Large intestine (tissue), 3 donors: ENCODE data around the gene TEDC1. TPM values are rescaled to one million over a fixed set of nuclear protein-coding genes. Genes with fewer than 3 reads are reported as not detected.

ENCODE experiments used
- DNase-seq, 2 donors: peaks; one replicate each; pipeline versions ENCODE4 v3.0.0 to v3.0.0-alpha.2; 2013
- H3K27ac ChIP-seq: one replicate; pipeline ENCODE4 v1.5.1; 2013; ENCODE audit warnings: low read length
- H3K27me3 ChIP-seq: 2 replicates; pipeline ENCODE4 v1.6.1; 2013; ENCODE audit warnings: low read length; ENCODE audit not compliant: control insufficient read depth, insufficient read depth
- H3K36me3 ChIP-seq: 2 replicates; pipeline ENCODE4 v1.6.1; 2013; ENCODE audit warnings: low read length; ENCODE audit not compliant: control insufficient read depth, insufficient read depth
- H3K4me1 ChIP-seq: one replicate; pipeline ENCODE4 v1.6.1; 2013; ENCODE audit warnings: low read length; ENCODE audit not compliant: control insufficient read depth, insufficient read depth
- H3K4me3 ChIP-seq: one replicate; pipeline ENCODE4 v1.5.1; 2013; ENCODE audit warnings: low read length
- H3K9me3 ChIP-seq: one replicate; pipeline ENCODE4 v1.6.1; 2013; ENCODE audit warnings: mild to moderate bottlenecking, low read depth, low read length, moderate library complexity; ENCODE audit not compliant: control insufficient read depth
- WGBS: methylation state at CpG from one replicate; pipeline ENCODE4 v1.1.5; 2013; ENCODE audit warnings: low lambda C conversion rate; ENCODE audit not compliant: insufficient coverage; 5-methylcytosine and 5-hydroxymethylcytosine counted together
- polyA plus RNA-seq: library from polyadenylated mRNA; unstranded; fragments of 120-200 nt; gene quantifications from one replicate; pipeline ENCODE4 v1.2.1, GENCODE V29; 2013

Gene TEDC1
- polyA plus RNA-seq, 1 donor, result 8.7 TPM

GRCh38 chr14:105480807-105481801 lies 9.9 kb upstream of the TEDC1 start:
- H3K4me3 ChIP-seq, result peak overlapping the region; percentile 41
- peaks cover 4% of the 10 kb centered on the region for H3K9me3 ChIP-seq
- peak; percentile 87 to 90 for DNase-seq
- peak overlapping the region; percentile 93 for H3K27ac ChIP-seq
- no peaks in the 10 kb centered on the region for H3K36me3 ChIP-seq
- no CpG with 5 or more reads among the region's 35 CpGs for WGBS
- H3K4me1 ChIP-seq, result peaks cover 71% of the 10 kb centered on the region
- peaks cover 52% of the 10 kb centered on the region for H3K27me3 ChIP-seq

GRCh38 chr14:105481886-105482457 lies 9.1 kb upstream of the TEDC1 start:
- peaks cover 9% of the 10 kb centered on the region for H3K9me3 ChIP-seq
- peak overlapping the region; percentile 11 for H3K4me3 ChIP-seq
- peak; percentile 97 to 98 for DNase-seq
- H3K27me3 ChIP-seq, result peaks cover 52% of the 10 kb centered on the region
- no peaks in the 10 kb centered on the region for H3K36me3 ChIP-seq
- WGBS, result no CpG with 5 or more reads among the region's 18 CpGs
- peaks cover 72% of the 10 kb centered on the region for H3K4me1 ChIP-seq
- H3K27ac ChIP-seq, result peak overlapping the region; percentile 93

- Histone ChIP-seq H3K27me3 (peaks cover 52% of the 10 kb centered on the region), H3K36me3 (no peaks in the 10 kb centered on the region), H3K4me3 (no peak overlapping the region), H3K27ac (peak overlapping the region; percentile 93), H3K9me3 (peaks cover 9% of the 10 kb centered on the region), H3K4me1 (peaks cover 71% of the 10 kb centered on the region)
- DNase-seq, result no peak
- WGBS, result no CpG with 5 or more reads among the region's 18 CpGs
These were observed 8.4 kb upstream of the TEDC1 start for GRCh38 chr14:105482486-105483110.

GRCh38 chr14:105483300-105484068 lies 7.6 kb upstream of the TEDC1 start:
- Histone ChIP-seq H3K27ac (peak overlapping the region; percentile 93), H3K4me3 (no peak overlapping the region)
- WGBS, result no CpG with 5 or more reads among the region's 18 CpGs

GRCh38 chr14:105484069-105484996 lies 6.7 kb upstream of the TEDC1 start:
- H3K27me3 ChIP-seq, result peaks cover 43% of the 10 kb centered on the region
- H3K4me1 ChIP-seq, result peaks cover 84% of the 10 kb centered on the region
- H3K9me3 ChIP-seq, result peaks cover 9% of the 10 kb centered on the region
- WGBS, result no CpG with 5 or more reads among the region's 20 CpGs
- no peaks in the 10 kb centered on the region for H3K36me3 ChIP-seq
- peak in 1 of 2 donors; percentile 53 for DNase-seq
- no peak overlapping the region for H3K4me3 ChIP-seq
- no peak overlapping the region for H3K27ac ChIP-seq

More at GRCh38 chr14:105483300-105484068, 7.6 kb upstream of the TEDC1 start:
- Histone ChIP-seq H3K27me3 (peaks cover 49% of the 10 kb centered on the region), H3K9me3 (peaks cover 9% of the 10 kb centered on the region), H3K36me3 (no peaks in the 10 kb centered on the region), H3K4me1 (peaks cover 78% of the 10 kb centered on the region)
- DNase-seq, result no peak

GRCh38 chr14:105484997-105485393 lies 6.1 kb upstream of the TEDC1 start:
- Histone ChIP-seq H3K9me3 (peaks cover 6% of the 10 kb centered on the region), H3K36me3 (no peaks in the 10 kb centered on the region), H3K27ac (no peak overlapping the region), H3K4me1 (peaks cover 83% of the 10 kb centered on the region), H3K4me3 (no peak overlapping the region), H3K27me3 (peaks cover 37% of the 10 kb centered on the region)
- DNase-seq, result no peak
- no CpG with 5 or more reads among the region's 16 CpGs for WGBS

GRCh38 chr14:105485739-105486162 lies 5.3 kb upstream of the TEDC1 start:
- Histone ChIP-seq H3K27ac (no peak overlapping the region), H3K4me1 (peaks cover 77% of the 10 kb centered on the region), H3K9me3 (peaks cover 6% of the 10 kb centered on the region), H3K27me3 (peaks cover 31% of the 10 kb centered on the region), H3K36me3 (no peaks in the 10 kb centered on the region), H3K4me3 (no peak overlapping the region)
- peak in 1 of 2 donors; percentile 64 for DNase-seq
- no CpG with 5 or more reads among the region's 12 CpGs for WGBS

- peaks cover 71% of the 10 kb centered on the region for H3K4me1 ChIP-seq
- H3K27me3 ChIP-seq, result peaks cover 31% of the 10 kb centered on the region
- no peaks in the 10 kb centered on the region for H3K36me3 ChIP-seq
- no CpG with 5 or more reads among the region's 56 CpGs for WGBS
- DNase-seq, result no peak
- H3K27ac ChIP-seq, result peak within 1 kb of the TSS; percentile 58
- peaks cover 6% of the 10 kb centered on the region for H3K9me3 ChIP-seq
- peak within 1 kb of the TSS; percentile 55 for H3K4me3 ChIP-seq
These were observed 4.7 kb upstream of the TEDC1 start, which contains the start of gene CRIP1 for GRCh38 chr14:105486163-105486973. Gene CRIP1 (plus strand): TSS chr14:105486886. CDS start chr14:105487260, 374 bp downstream.
